ENCODE results near the gene CSRP3.

GRCh38 chr11:19251577-19251976, 49.8 kb upstream of the CSRP3 start:
- TF ChIP-seq CTCF (conservative IDR thresholded peaks at IDR 0.05; ENCODE audit: low read length): no peak
- TF ChIP-seq EZH2phosphoT487 (IDR thresholded peaks at IDR 0.05; ENCODE audit: borderline replicate concordance): no peak

Data from Loucy (cell line).